Measurements from ENCODE around the gene LILRB2.
"Not testable (repeated sequence)": the region's sequence is repeated elsewhere in the genome, so short reads cannot be mapped to it uniquely, and the experiment has no call there.

Gene LILRB2

DNA sequence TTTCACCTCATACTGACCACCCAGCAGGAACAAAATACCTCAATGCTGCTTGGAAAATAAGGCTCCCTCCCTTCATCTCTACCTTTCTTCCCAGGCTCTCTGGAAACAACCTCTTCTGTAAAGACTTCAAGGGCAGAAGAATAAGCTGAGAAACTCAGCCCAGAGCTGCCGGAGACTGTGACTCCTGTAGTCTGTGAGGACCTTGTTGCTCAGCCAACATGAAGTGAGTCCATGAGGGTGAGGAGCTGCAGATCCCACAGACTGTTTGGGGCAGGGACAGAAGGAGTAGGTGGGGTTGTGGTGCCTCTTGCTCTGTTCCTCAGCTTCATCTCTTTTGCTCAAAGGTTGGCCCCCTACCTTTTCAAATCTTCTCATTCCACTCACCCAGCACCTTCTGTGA is 24.2 kb upstream of the LILRB2 start:
- DNase-seq (ENCODE audit: low read depth in 2 of 2) = no peak

DNA sequence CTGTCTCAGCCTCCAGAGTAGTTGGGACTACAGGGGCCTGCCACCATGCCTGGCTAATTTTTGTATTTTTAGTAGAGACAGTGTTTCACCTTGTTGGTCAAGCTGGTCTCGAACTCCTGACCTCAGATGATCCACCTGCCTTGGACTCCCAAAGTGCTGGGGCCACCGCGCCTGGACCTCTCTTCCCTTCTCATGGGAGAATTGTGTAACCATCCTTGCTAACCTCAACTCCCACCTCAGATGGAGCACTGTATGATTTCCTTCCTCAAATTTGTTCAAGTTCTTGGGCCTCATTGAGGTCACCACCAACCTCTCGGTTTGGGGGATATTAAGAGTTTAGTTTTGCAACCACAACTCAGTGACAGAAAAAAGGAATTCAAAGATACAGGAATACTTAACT is 21.3 kb upstream of the LILRB2 start:
- DNase-seq (ENCODE audit: low read depth in 2 of 2) = no peak

DNA sequence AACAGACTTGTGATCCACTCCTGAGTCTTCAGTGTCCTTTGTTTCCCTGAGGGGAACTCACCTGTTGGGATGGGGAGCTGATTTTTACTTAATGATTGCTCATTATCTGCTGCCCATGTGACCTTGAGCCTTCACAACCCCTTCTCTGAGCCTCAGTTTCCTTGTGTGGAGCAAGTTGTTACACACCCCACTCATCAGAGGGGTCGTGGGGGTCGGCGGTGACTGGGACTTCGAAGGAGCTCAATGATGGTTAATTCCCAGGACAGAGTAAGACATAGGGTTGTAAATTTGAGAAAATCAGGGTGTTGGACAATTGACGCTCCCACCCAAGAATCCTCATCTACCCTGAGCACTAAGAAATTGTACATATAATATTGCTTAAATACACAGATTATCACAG is 18.6 kb upstream of the LILRB2 start:
- DNase-seq (ENCODE audit: low read depth in 2 of 2) = no peak

DNA sequence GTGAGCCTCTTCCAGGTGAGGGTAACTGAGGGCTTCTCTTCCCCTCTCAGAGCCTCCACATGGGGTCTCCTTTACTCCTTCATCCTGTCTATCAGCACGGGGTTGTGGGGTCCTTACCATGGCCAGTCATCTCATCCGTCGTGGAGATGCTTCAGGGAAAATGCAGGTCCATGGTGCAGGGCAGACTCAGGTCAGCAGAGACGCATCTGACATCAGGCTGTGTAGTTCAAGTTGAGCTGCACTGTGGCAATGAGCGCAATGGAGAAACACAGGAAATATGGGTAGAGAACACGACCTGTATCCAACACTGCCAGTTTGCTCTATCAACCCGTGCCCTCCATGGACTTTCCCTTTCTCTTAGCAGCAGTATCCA is 18.2 kb upstream of the LILRB2 start:
- no peak for DNase-seq (ENCODE audit: low read depth in 2 of 2)

DNA sequence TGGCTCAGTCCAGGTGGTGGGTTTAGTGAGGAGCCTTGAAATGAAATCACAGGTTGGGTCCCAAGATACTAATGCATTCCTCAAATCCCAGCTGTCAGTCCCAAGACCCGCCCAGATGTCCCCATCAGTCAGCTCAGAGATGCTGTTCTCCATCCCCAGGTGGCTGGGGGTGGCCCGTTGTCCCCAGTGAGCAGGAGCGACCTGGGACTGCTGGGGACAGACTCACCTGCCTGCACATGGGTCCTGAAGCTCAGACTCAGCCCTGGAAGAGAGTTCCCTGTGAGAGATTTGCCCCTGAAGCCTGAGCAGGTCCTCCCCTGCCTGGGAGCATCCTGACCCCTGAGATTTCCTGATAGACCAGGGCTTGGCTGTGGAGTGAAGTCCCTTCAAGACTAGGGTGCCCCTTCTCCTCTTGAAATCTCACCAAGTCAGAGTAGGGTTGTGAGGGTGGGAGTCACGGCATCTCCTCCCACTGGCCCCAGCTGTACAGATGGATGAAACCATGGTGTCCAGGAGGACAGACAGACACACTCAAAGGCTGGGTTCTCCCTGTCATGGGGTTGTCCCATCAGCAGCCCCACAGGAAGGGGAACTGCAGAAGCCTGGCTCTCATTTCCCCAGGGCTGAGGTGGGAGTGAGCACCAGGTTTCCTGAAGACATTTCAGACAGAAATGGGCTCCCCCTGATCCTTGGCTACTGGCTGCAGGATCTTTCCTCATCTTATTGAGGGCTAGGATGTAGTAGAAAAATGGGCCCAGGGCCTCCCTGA is 17.6 kb upstream of the LILRB2 start:
- DNase-seq (ENCODE audit: low read depth in 2 of 2) = no peak

DNA sequence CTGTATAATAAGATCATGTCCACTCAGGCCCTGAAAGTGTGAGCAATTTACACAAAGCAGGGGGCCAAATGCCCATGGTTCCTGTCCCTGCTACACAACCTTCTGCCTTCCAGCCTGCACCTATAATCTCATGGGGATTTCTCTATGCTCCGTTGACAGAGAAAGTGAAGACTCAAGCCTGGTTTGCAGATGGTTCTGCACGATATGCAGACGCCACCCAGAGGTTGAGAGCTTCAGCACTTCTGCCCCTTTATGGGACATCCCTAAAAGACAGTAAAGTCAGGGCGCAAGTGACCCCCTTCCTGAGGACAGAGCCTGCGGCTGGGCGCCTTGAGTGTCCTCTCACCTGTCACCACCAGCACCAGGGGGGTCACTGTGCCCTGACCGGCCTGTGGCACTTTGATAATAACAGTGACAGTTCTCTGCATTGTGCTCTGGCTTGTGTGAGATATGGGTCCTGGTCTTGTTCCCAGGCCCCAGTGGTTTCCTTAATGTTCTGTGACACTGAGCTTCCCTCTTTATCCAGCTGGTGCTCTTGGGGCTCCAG is 16.9 kb upstream of the LILRB2 start:
- no peak for DNase-seq (ENCODE audit: low read depth in 2 of 2)

DNA sequence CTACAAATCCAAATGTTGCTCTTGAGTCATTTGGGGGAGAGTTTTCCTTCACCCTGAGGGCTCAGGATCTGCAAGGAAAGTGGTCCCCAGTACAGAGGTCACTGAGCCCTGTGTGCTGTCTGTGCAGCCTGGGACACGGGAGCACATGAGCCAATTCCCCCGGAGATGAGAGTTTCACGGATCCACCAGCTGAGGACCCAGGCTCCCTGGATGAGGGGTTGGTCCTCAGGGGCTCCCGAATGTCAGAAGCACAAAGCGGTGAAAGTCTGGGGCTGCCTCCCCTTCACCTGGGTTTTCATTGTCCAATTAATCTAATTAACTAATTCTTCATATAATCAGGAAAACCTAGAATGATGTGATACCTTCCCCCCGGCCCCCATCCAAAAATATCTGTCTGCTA is 13.6 kb upstream of the LILRB2 start:
- DNase-seq (ENCODE audit: low read depth in 2 of 2) = no peak

DNA sequence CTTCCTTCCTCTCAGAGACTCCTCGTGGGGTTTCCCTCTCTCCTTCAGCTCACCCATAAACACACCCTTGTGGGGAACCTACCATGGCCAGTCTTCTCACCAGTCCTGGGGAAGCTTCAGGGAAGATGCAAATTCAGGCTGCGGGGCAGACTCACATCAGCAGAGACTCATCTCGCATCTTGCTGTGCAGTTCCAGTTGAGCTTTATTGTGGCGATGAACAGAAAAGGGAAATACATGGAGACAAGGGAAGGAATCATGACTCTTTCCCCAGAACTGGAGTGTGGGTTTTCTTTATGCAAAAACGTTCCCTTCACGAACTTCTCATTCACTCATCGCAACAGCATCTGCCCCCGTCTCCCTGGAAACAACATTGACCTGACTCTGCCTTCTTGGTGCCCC is 8.2 kb upstream of the LILRB2 start:
- not testable (repeated sequence) for DNase-seq (ENCODE audit: low read depth in 2 of 2)

DNA sequence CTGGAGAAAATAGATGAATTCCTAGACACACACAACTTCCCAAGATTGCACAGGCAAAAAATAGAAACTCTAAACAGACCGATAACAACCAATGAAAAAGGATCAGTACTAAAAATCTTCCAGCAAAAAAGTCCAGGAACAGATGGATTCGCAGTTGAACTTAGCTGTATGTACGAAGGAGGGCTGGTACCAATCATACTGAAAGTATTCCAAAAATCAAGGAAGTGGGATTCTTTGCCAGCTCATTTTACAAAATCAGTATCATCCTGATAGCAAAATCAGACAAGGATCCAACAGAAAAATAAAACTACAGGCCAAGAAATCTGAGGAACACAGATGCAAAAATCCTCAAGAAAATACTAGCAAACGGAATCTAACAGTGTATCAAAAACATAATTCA is 6.5 kb upstream of the LILRB2 start:
- DNase-seq (ENCODE audit: low read depth in 2 of 2) = no peak

DNA sequence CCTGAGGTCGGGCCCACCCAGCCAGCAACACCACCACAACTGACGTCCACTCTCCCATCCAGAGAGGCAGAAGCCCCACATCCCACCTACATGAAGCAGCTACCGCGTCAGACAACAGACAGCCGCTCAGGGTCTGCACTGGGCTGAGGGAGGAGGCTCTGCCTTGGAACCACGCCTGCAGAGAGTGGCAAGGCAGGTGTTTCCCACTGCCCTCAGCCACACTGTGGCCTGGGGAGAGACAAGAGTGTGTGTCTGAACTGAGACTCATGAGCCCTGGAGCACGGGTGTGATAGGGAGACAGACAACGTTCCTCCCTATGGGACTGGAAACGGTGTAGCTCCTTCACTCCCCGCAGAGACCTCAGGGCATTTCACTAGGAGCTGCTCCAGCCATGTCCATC is 5.4 kb upstream of the LILRB2 start:
- DNase-seq (ENCODE audit: low read depth in 2 of 2) = not testable (repeated sequence)

DNA sequence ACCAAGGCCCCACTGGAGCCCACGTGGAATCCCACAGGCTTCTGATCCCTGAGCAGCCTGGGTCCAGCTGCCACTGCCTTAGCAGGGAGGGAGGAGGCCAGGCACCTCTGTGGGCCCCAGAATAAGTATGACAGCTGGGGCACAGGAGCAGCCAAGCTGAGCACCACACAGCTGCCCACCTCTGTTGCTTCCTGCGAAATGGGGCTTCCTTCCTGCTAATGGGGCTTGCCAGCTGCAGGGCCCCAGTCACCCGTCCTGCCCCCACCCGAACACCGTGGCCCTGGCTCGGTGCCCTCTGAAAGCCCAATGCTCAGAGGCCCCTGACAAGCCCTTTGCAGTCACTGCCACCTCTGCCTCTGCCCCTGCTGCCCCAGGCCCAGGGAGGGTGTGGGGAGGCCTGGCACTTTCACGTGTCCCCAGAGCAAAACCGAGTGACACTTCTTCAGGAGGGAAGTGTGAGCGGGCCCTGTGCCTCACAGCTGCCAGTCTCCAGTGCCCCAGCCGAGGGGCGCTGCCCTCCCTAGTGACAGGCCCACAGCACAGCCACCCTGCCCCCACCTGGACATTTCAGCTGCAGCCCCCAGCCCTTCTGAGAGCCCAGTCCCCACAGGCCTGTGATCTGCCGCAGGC is 4.6 kb upstream of the LILRB2 start:
- DNase-seq (ENCODE audit: low read depth in 2 of 2) = not testable (repeated sequence)

DNA sequence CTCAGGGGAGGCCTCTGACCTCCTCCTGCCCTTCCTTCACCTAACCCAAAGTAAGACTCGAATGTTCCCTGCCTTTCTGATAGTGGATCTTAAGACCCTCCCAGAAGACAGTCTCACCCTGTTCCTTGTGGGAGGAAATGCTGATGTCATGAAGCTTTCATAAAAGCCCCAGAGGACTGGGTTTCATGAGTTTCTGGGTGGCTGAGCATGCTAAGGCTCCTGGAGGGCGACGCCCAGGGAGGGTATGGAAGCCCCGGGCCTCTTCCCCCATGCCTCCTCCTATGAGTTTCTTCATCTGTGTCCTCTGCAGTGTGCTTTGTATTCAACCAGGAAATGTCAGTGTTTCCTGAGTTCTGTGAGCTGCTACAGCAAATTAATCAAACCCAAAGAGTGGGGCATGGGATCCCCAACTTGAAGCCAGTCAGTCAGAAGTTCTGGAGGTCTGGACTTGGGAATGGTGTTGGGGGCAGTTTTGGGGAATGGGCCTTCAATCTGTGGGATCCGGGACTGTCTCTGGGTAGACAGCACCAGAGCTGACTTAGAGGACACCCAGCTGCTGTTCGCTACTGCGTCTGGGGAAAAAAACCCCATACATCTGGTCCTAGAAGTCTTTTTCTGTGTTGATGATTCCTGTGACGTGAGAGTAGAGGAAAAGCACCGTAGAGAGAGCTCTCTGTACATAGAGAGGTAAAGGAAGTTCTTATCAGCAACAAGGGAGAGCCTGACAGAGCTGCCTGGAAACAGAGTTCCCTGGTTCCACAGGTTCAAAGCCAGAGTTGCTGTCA is 2.0 kb upstream of the LILRB2 start:
- DNase-seq (ENCODE audit: low read depth in 2 of 2) = no peak

DNA sequence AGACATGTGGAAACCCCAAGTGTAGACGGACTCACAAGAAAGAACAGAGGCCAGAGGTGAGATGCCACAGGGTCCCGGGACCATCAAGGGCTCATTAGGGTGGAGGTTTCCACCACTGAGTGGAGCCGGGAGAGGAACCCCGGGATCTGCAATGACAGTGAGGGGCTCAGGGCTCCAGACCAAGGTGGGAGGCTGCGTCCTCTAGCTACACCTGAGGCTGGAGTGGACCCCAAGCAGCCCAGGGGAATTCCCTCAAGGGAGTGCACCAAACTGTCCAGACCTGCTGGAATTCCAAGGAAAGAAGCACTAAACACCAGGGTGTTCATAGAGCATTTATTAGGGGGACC is 792 bp upstream of the LILRB2 start:
- DNase-seq (ENCODE audit: low read depth in 2 of 2) = not testable (repeated sequence)

DNA sequence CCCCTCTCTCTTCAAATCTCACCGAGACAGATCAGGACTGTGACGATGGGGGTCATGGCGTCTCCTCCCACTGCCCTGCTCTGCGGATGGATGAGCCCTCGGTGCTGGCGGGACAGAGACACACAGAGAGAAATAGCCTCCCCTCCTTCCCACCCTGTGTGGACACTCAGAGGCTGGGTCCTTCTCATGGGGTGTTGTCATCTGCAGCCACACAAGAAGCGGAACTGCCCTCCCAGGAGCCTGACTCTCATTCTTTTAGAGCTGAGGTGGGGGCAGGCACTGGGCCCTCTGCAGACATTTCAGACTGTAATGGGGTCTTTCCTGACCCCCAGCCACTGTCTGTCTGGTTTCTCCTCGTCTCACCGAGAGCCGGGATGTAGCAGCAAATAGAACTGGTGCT is 469 bp downstream of the LILRB2 start:
- DNase-seq (ENCODE audit: low read depth in 2 of 2) = not testable (repeated sequence)

DNA sequence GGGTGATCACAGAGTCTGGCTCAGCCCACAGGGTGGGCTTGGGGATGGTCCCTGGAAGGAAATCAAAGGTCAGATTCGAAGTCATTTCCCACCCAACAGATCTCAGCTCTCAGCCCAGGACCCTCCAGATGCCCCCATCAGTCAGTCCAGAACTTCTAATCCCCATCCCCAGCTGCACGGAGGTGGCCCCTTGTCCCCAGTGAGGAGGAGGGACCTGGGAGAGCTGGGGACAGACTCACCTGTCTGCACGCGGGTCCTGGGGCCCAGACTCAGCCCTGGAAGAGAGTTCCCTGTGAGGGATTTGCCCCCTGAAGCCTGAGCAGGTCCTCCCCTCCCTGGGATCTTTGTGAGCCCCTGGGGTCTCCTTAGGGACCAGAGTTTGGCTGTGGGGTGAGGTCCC is 885 bp downstream of the LILRB2 start:
- not testable (repeated sequence) for DNase-seq (ENCODE audit: low read depth in 2 of 2)

DNA sequence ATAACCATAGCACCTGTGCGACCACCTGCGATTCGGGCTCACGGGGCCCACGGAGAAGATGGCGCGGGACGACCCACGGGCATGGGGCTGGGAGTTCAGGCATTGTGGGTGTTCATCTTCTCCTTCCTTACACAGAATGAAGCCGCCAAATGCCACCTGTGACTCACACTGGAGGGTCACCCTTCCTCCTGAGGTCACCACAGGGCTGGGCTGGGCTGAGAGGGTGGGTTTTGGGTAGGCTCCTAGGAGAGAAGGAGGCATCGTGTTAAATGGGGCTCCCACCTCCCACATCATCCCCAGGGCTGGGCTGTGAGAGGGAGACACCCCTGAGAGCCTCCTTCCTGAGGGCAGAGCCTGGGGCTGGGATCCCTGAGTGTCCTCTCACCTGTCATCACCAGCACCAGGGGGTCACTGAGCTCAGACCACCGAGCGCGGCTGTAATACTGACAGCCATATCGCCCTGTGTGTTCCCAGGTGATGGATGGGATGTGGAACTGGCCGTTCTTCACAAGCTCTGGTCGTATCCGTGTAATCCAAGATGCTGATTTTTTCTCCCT is 1.4 kb downstream of the LILRB2 start:
- DNase-seq (ENCODE audit: low read depth in 2 of 2) = no peak

DNA sequence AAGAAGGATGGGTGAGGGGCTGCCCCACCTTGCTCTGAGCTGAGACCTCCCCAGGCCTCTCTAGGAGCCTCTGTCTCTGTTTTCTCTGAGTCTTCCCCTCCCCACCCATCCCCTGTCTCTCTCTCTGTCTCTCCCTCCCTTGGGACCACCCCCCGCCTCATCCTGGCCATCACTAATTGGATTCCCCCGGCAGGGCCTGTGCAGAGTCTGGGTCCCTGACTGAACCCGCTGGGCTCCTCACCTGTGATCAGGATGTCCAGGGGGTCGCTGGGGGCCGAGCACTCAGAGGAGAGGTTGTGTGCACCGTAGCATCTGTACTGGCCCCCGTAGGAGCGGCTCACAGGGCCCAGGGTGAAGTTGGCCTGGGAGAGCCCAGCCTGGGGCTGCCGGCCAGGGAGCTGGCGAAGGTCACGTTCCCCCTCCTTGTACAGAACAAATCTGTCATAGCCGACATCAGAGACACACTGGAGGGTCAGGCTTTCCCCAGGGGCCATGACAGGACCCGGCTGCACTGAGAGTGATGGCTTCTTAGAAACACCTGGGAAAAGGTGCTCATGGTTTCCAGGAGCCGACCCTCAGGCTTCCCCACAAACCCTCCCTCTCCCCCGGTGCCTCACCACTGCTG is 2.2 kb downstream of the LILRB2 start:
- DNase-seq (ENCODE audit: low read depth in 2 of 2) = not testable (repeated sequence)

DNA sequence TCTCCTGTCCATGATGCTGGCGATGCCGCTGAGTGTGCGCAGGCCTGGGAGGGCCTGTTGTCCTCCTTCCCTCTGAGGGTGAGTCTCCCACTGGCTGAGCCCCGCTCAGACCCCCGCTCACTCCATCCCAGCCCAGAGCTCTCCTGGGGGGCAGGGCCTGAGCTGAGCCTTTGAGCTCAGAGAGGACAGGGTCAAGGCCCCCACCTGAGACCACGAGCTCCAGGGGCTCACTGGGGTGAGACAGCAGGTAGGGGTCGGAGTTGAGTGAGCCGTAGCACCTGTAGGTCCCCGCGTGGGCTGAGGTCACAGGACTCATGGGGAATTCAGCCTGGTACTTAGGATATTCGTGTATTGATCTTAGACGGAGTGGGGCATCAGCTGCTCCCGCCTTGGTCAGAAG is 2.9 kb downstream of the LILRB2 start:
- DNase-seq (ENCODE audit: low read depth in 2 of 2) = not testable (repeated sequence)

DNA sequence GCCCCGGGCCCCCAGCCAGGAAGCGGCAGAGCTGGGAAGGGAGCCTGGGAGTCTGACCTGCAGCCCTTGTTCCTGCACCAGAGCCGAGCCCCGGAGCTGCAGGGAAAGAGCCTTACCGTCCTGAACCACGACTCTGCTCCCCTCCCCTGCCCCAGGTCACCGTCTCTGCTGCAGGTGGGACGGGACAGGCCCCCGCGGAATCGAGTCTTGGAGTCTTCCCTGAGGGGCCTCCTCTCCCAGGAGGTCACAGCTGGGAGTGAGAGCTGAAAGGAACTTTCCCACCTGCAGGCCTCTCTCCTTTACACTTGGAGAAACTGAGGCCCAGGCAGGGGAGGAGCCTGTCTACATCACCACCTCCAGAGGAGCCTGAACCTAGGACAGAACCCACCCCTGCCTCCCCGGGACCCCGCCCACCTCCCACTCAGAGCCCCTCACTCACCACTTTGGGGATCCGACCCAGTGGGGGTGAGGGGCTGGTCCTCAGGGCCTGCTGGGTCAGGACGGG is 3.7 kb downstream of the LILRB2 start:
- not testable (repeated sequence) for DNase-seq (ENCODE audit: low read depth in 2 of 2)

DNA sequence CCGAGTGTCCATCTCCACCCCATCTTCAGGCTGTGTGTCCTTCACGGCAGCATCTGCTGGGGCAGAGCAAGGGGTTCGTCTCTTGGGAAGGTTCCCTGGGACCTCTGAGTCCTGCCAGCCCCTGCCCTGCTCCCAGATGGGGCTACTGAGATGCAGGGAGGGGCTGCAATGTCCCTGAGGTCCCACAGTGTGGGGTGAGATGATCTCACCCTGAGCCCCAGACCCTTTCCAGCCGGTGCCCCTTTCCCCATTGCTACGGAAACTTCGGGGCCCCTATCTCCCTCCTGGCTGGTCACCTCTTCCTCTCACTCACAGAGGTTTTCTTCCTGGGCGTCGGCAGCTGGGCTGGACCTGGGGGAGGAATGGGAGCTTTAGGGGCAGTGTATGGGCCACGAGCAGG is 5.0 kb downstream of the LILRB2 start:
- no peak for DNase-seq (ENCODE audit: low read depth in 2 of 2)

DNA sequence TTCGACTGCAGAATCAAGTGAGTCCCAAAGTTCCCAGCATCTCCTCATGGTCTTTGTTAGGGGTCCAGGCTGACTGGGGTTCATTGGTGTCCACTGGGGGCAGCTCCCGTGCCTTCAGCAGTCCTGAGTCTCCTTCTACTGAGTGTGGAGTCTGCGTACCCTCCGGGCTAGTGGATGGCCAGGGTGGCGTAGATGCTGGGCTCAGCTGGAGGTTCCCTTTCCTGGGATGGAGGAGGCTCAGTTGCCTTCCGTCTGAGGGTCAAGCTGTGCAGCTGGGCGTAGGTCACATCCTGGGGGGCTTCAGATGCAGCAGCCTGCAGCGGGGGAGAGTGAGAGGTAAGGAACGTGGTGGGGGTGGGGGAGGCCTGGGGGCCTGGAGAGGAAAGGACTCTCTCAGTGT is 6.4 kb downstream of the LILRB2 start:
- not testable (repeated sequence) for DNase-seq (ENCODE audit: low read depth in 2 of 2)

DNA sequence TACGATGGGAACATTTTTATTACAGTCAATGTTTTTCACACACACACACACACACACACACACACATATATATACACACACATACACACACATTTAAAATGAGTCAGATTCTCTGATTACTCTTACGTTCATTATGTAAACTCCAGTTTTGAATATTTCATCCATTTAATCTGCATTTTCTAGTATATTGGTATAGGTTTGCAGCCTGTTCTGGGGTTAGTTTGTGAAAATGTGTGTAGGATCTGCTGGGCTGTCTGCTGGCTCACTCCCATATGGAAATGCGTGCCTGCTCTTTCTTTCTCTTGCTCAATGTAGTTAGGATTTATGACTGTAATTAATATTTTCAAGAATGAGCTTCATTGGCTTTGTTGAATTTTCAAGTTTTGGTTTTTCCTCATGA is 7.1 kb downstream of the LILRB2 start:
- no peak for DNase-seq (ENCODE audit: low read depth in 2 of 2)
